ENCODE measurements around the gene MPC1. TPM values are rescaled to one million over a fixed set of nuclear protein-coding genes. Genes with fewer than 3 reads are reported as not detected.

The MPC1 gene
- total RNA-seq, 4 donors from 2014 or later, result 69.1 to 128 (median 103) TPM

DNA sequence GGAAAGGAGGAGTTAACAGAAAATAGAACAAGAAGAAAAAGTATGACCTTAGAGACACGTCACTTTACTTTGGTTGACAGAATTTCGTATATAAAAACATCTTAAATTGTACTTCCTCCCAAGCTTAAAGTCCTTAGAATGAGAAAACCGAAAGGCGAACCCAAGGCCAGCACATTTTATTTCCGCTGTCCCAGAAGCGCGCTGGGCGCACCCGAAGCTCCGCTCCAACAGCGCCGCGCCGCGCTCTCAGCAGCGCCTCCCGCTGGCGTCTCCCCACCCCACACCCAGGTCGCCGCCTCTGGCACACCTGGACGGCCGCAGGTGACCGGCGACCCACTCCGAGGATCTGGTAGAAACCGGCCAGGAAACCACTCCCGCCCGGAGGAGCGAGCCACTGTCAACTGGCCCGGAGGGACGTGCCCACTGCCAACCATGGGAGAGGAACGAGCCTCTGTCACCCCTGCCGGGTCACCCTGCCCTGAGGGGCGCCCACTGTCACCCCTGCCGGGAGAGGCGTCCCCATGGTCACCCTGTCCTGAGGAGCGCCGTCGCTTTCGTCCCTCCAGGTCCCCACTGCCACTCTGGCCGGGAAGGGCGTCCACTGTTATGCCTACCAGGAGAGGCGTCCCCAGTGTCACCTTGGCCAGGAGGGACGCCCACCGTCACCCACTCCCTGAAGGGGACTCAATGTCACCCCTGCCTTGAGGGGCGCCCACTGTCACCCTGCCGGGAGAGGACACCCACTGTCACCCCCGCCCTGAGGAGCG lies 824 bp downstream of the MPC1 start:
- peak overlapping the region; percentile 73 to 97 (median 94) for H3K27ac ChIP-seq
- H3K27me3 ChIP-seq, result no peaks in the 10 kb centered on the region
- 0% methylated on average over 10 to 42 of the region's 49 CpGs for WGBS, 2 donors
- no peaks in the 10 kb centered on the region for H3K36me3 ChIP-seq
- peak; percentile 92 to 95 for DNase-seq
- peak overlapping the region; percentile 68 to 94 (median 80) for H3K4me3 ChIP-seq (replicated peaks in 1 of 3)
- peaks cover 21 to 25% of the 10 kb centered on the region in 2 donors for H3K4me1 ChIP-seq
- intact Hi-C loops (cut with DNase I), result loop anchor here (10.0 kb wide), 1 partner anchor 47 kb away; no protein-coding TSS in a partner anchor
- H3K9me3 ChIP-seq, result no peaks in the 10 kb centered on the region
- TF ChIP-seq, protein P1, sequence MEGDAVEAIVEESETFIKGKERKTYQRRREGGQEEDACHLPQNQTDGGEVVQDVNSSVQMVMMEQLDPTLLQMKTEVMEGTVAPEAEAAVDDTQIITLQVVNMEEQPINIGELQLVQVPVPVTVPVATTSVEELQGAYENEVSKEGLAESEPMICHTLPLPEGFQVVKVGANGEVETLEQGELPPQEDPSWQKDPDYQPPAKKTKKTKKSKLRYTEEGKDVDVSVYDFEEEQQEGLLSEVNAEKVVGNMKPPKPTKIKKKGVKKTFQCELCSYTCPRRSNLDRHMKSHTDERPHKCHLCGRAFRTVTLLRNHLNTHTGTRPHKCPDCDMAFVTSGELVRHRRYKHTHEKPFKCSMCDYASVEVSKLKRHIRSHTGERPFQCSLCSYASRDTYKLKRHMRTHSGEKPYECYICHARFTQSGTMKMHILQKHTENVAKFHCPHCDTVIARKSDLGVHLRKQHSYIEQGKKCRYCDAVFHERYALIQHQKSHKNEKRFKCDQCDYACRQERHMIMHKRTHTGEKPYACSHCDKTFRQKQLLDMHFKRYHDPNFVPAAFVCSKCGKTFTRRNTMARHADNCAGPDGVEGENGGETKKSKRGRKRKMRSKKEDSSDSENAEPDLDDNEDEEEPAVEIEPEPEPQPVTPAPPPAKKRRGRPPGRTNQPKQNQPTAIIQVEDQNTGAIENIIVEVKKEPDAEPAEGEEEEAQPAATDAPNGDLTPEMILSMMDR (IDR thresholded peaks at IDR 0.05), result peak; percentile 60 to 93 (median 80)
- peak in 1 of 2 donors; percentile 82 for TF ChIP-seq POLR2A (IDR thresholded peaks at IDR 0.05)

DNA sequence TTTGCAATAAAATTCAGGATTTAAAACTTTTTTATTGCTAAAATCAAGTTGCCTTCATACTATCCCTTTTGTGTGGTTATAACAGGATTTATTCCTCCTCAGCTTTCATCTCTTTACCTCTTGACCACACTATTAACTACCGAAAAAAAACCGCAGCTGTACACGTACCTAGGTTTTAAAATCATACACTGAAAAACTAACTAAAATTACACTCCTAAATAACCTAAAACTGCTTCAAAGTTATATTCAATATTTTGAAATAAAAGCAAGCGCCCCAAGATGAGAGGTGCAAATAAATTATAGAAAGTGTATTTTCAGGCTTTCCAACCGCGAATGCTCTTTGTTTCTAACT lies 1.4 kb downstream of the MPC1 start:
- H3K27me3 ChIP-seq, result no peaks in the 10 kb centered on the region
- 27% methylated on average over 6 of the region's 6 CpGs for WGBS, 2 donors
- no peak for DNase-seq
- peak overlapping the region in 2 of 3 donors; percentile 80 to 94 for H3K4me3 ChIP-seq (replicated peaks in 1 of 3)
- peaks cover 21 to 25% of the 10 kb centered on the region in 2 donors for H3K4me1 ChIP-seq
- H3K36me3 ChIP-seq, result no peaks in the 10 kb centered on the region
- peak overlapping the region; percentile 73 to 97 (median 94) for H3K27ac ChIP-seq
- no peaks in the 10 kb centered on the region for H3K9me3 ChIP-seq
- intact Hi-C loops (cut with DNase I), result loop anchor here (10.0 kb wide), 1 partner anchor 47 kb away; no protein-coding TSS in a partner anchor
- TF ChIP-seq, protein P1 (IDR thresholded peaks at IDR 0.05), result no peak
- no peak for TF ChIP-seq POLR2A (IDR thresholded peaks at IDR 0.05)

DNA sequence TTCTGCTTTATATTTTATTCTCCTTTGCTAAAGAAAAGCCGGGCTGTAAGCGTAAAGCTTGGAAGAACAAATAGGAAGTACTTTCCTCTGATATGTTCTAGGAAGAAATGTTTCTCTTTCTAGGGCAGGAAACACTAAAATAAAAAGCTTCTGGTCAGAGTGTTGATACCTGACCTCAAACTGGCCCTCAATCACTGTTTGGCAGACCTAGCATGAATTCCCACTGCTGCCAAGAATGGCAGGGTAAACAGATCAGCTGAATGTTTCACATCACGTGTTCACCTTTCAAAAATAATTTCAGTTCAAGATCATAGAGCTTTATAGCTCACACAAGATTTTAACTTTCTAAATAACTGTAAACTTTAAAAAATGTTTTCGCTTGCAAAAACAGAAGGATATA lies 2.9 kb downstream of the MPC1 start:
- Histone ChIP-seq H3K4me3 (replicated peaks in 1 of 3) (no peak overlapping the region), H3K27me3 (no peaks in the 10 kb centered on the region), H3K36me3 (no peaks in the 10 kb centered on the region), H3K27ac (peak overlapping the region in 1 of 3 donors; percentile 60), H3K4me1 (peaks cover 21 to 25% of the 10 kb centered on the region in 2 donors), H3K9me3 (no peaks in the 10 kb centered on the region)
- 65 to 73% methylated on average over 4 of the region's 4 CpGs for WGBS, 2 donors
- TF ChIP-seq, protein P1 (IDR thresholded peaks at IDR 0.05), result no peak
- TF ChIP-seq POLR2A (IDR thresholded peaks at IDR 0.05), result no peak
- intact Hi-C loops (cut with DNase I), result loop anchor here (10.0 kb wide), 1 partner anchor 45 kb away; no protein-coding TSS in a partner anchor
- DNase-seq, result peak; percentile 16 to 61

DNA sequence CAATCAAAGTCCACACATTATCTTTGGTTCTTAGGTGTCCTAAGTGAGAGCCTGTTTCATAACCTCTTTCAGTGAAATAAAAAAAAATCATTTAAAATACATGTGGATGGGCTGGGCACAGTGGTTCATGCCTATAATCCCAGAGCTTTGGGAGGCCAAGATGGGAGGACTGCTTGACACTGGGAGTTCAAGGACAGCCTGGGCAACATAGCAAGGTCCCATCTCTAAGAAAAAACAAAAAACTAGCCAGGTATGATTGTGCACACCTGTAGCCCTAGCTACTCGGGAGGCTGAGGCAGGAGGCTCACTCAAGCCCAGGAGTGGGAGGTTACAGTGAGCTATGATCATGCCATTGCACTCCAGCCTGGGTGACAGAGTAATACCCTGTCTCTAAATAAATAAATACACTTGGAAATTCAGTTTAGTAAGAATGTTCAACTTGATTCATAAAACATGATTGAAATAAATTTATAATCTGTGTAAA lies 3.6 kb downstream of the MPC1 start:
- no peaks in the 10 kb centered on the region for H3K36me3 ChIP-seq
- H3K27ac ChIP-seq, result peak overlapping the region in 1 of 3 donors; percentile 24
- no peak for DNase-seq
- 90 to 100% methylated on average over 1 of the region's 1 CpG for WGBS, 2 donors
- intact Hi-C loops (cut with DNase I), result no loop called here
- peaks cover 20 to 23% of the 10 kb centered on the region in 2 donors for H3K4me1 ChIP-seq
- TF ChIP-seq, protein P1 (IDR thresholded peaks at IDR 0.05), result no peak
- no peak for TF ChIP-seq POLR2A (IDR thresholded peaks at IDR 0.05)
- H3K9me3 ChIP-seq, result no peaks in the 10 kb centered on the region
- no peak overlapping the region for H3K4me3 ChIP-seq (replicated peaks in 1 of 3)
- H3K27me3 ChIP-seq, result no peaks in the 10 kb centered on the region

DNA sequence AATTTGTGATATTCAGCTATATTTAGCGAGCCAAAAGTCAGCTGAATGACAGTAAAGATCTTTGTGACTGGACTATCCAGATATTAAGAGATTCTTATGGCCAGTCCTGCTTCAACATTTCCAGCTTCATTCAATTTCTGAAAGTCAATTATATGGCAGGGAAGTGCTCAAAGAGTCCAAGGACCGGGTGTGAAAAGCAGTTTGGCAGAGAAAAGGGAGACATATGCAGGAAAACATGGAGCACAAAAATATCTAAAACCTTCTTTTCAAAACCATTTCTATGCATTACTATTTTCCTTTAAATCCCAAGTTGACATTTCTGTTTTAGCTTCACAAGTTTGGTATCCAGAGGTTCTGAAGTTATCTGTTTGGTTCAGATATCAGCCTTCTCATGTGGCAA lies 5.0 kb downstream of the MPC1 start:
- intact Hi-C loops (cut with DNase I), result no loop called here
- Histone ChIP-seq H3K4me3 (replicated peaks in 1 of 3) (no peak overlapping the region), H3K9me3 (no peaks in the 10 kb centered on the region), H3K27ac (no peak overlapping the region), H3K27me3 (no peaks in the 10 kb centered on the region), H3K4me1 (peaks cover 17 to 19% of the 10 kb centered on the region in 2 donors), H3K36me3 (no peaks in the 10 kb centered on the region)
- no peak for DNase-seq
- WGBS, 2 donors, result 47 to 77% methylated on average over 2 of the region's 2 CpGs
- TF ChIP-seq POLR2A (IDR thresholded peaks at IDR 0.05), result no peak
- TF ChIP-seq, protein P1 (IDR thresholded peaks at IDR 0.05), result no peak
